Upper lobe of left lung (tissue), 6 donors: ENCODE data around the gene LBR. TPM values are rescaled to one million over a fixed set of nuclear protein-coding genes. Genes with fewer than 3 reads are reported as not detected.

Source experiments
- ATAC-seq, 2 donors: fragments of 200-7000 bp; cut with Tn5 transposase; one replicate each; pipeline ENCODE4 v1.9.1; 2022; ENCODE audit warnings: mild to moderate bottlenecking in 2 of 2, moderate library complexity in 2 of 2; ENCODE audit not compliant: low FRiP score in 2 of 2
- DNase-seq, 2 donors: peaks; one replicate each; pipeline ENCODE4 v3.0.0-alpha.2; 2019 to 2020
- H3K27ac ChIP-seq, 4 donors: fragments of 200-600 bp; sonication (generic); one replicate each; pipeline ENCODE4 v1.5.1; 2016 to 2019
- H3K27me3 ChIP-seq, 4 donors: fragments of 200-600 bp; sonication (generic); one replicate each; pipeline ENCODE4 v1.5.1; 2017 to 2019
- H3K36me3 ChIP-seq, 4 donors: fragments of 200-600 bp; sonication (generic); one replicate each; pipeline ENCODE4 v1.5.1; 2016 to 2019
- H3K4me1 ChIP-seq, 4 donors: fragments of 200-600 bp; sonication (generic); one replicate each; pipeline ENCODE4 v1.5.1; 2018 to 2019
- H3K4me3 ChIP-seq, 4 donors: fragments of 200-600 bp; sonication (generic); one replicate each; pipeline ENCODE4 v1.5.1; 2017 to 2019; ENCODE audit warnings: mild to moderate bottlenecking in 2 of 4, moderate library complexity in 1 of 4
- H3K9me3 ChIP-seq, 4 donors: fragments of 200-600 bp; sonication (generic); one replicate each; pipeline ENCODE4 v1.5.1; 2018 to 2019
- CTCF ChIP-seq, 6 experiments: fragments of 450-650 bp in 4 of 6; fragments of 200-600 bp in 2 of 6; sonication (generic) in 2 of 6; IDR thresholded peaks; one replicate each; pipeline ENCODE4 v1.5.1; 2016 to 2019; ENCODE audit warnings: antibody characterized with exemption in 6 of 6
- EP300 ChIP-seq, 4 donors: sonication (generic); formaldehyde crosslinking; IDR thresholded peaks; one replicate each; pipeline ENCODE4 v1.5.1; 2017; ENCODE audit warnings: antibody characterized with exemption in 4 of 4, control low read depth in 2 of 4
- POLR2A ChIP-seq, 4 donors: fragments of 450-650 bp; IDR thresholded peaks; one replicate each; pipeline ENCODE4 v1.5.1; 2016 to 2017; ENCODE audit warnings: antibody characterized with exemption in 4 of 4, mild to moderate bottlenecking in 2 of 4
- POLR2AphosphoS5 ChIP-seq, 2 donors: sonication (generic); formaldehyde crosslinking; IDR thresholded peaks; one replicate each; pipeline ENCODE4 v1.5.1; 2017; ENCODE audit warnings: antibody characterized with exemption in 2 of 2
- WGBS, 2 donors: methylation state at CpG; one replicate each; pipeline ENCODE4 v1.1.5; 2017 to 2018; 5-methylcytosine and 5-hydroxymethylcytosine counted together
- total RNA-seq, 6 donors: library from RNA; depleted of rRNA in 4 of 6; stranded (reverse); fragments of >200 nt in 4 of 6; gene quantifications; one replicate each; pipeline versions ENCODE4 v1.1.0 to v1.2.1, GENCODE V29; 2016 to 2021
- donor health status: DM: no; HTN: no; CAD: no; lungs with moderate emphysema.
- donor health status: DM: no; HTN: yes; CAD: no; lungs with severe emphysema.

Gene LBR
- total RNA-seq, 6 donors from 2014 or later: 32.8 to 50.3 (median 40.1) TPM

- 67 to 72% methylated on average over 14 to 18 of the region's 18 CpGs for WGBS, 2 donors
- no peak for TF ChIP-seq POLR2A (IDR thresholded peaks at IDR 0.05)
- TF ChIP-seq POLR2AphosphoS5 (IDR thresholded peaks at IDR 0.05): peak in 1 of 2 donors; percentile 11
- H3K9me3 ChIP-seq: no peaks in the 10 kb centered on the region
- H3K4me3 ChIP-seq: no peak overlapping the region
- no peaks in the 10 kb centered on the region for H3K36me3 ChIP-seq
- ATAC-seq: peak in 1 of 2 donors; percentile 38
- no peak for DNase-seq
- no peak overlapping the region for H3K27ac ChIP-seq
- peaks cover 12 to 33% (median 22%) of the 10 kb centered on the region in 4 donors for H3K4me1 ChIP-seq
- H3K27me3 ChIP-seq: no peaks in the 10 kb centered on the region
These were observed 32.3 kb upstream of the LBR start for GRCh38 chr1:225460021-225460736.

DNA sequence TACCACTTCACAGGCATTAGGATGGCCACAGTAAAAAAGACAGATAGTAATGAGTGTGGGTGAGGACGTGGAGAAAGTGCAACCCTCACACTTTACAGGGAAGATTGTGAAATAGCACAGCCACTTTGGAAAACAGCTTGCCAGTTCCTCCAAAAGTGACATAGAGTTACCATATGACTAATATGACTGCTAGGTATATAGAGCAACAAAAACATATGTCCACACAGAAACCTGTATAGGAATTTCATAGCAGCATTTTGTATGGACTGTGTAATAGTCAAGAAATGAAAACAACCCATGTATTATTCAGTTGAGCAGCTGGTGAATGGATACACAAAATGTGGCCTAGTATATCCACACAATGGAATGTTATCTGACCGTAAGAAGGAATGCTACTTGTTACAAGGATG lies 30.4 kb upstream of the LBR start:
- no peaks in the 10 kb centered on the region for H3K36me3 ChIP-seq
- no peaks in the 10 kb centered on the region for H3K27me3 ChIP-seq
- H3K9me3 ChIP-seq: no peaks in the 10 kb centered on the region
- H3K4me3 ChIP-seq: no peak overlapping the region
- DNase-seq: no peak
- peak in 1 of 2 donors; percentile 69 for ATAC-seq
- TF ChIP-seq CTCF (IDR thresholded peaks at IDR 0.05): no peak
- no peak for TF ChIP-seq POLR2AphosphoS5 (IDR thresholded peaks at IDR 0.05)
- no peak for TF ChIP-seq POLR2A (IDR thresholded peaks at IDR 0.05)
- TF ChIP-seq EP300 (IDR thresholded peaks at IDR 0.05): no peak
- H3K27ac ChIP-seq: no peak overlapping the region
- WGBS, 2 donors: 56 to 58% methylated on average over 2 of the region's 2 CpGs
- peaks cover 21 to 41% (median 25%) of the 10 kb centered on the region in 4 donors for H3K4me1 ChIP-seq

DNA sequence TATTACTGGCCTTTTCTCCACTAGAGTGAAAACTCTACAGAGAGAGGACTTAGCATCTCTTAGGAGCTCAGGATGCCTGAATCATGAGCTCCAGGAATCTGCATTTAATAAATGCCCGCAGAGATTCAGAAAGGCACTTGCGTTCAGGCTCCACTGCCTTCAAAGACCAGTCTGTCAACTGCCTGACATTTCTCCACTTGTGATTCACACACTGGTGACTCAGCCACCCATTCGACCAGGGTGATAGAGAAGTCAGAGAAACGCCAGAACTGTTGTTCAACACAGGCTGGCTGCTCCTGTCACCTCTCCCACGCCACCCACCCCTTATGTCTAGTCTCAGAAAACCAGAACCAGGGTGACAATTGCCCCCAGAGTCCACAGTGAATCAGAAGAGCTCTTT lies 26.9 kb upstream of the LBR start:
- 40 to 52% methylated on average over 5 of the region's 5 CpGs for WGBS, 2 donors
- DNase-seq: peak in 1 of 2 donors; percentile 77
- Histone ChIP-seq H3K27ac (peak overlapping the region in 2 of 4 donors; percentile 25 to 28), H3K9me3 (no peaks in the 10 kb centered on the region), H3K4me3 (no peak overlapping the region), H3K4me1 (peaks cover 1 to 25% (median 12%) of the 10 kb centered on the region in 4 donors), H3K27me3 (no peaks in the 10 kb centered on the region), H3K36me3 (no peaks in the 10 kb centered on the region)
- peak; percentile 65 to 70 for ATAC-seq
- peak; percentile 39 to 51 for TF ChIP-seq POLR2AphosphoS5 (IDR thresholded peaks at IDR 0.05)
- TF ChIP-seq EP300 (IDR thresholded peaks at IDR 0.05): no peak

- WGBS, 2 donors: 45 to 49% methylated on average over 5 of the region's 5 CpGs
- Histone ChIP-seq H3K36me3 (no peaks in the 10 kb centered on the region), H3K9me3 (no peaks in the 10 kb centered on the region), H3K27ac (peak overlapping the region in 2 of 4 donors; percentile 25 to 28), H3K27me3 (no peaks in the 10 kb centered on the region), H3K4me3 (no peak overlapping the region), H3K4me1 (peaks cover 3 to 30% (median 11%) of the 10 kb centered on the region in 4 donors)
- DNase-seq (no peak), ATAC-seq (no peak)
- no peak for TF ChIP-seq POLR2A (IDR thresholded peaks at IDR 0.05)
- TF ChIP-seq CTCF (IDR thresholded peaks at IDR 0.05): no peak
- no peak for TF ChIP-seq POLR2AphosphoS5 (IDR thresholded peaks at IDR 0.05)
- TF ChIP-seq EP300 (IDR thresholded peaks at IDR 0.05): no peak
These were observed 26.2 kb upstream of the LBR start for GRCh38 chr1:225453797-225454648.

- no peaks in the 10 kb centered on the region for H3K36me3 ChIP-seq
- no peaks in the 10 kb centered on the region for H3K27me3 ChIP-seq
- peaks cover 9 to 42% (median 17%) of the 10 kb centered on the region in 4 donors for H3K4me1 ChIP-seq
- no peaks in the 10 kb centered on the region for H3K9me3 ChIP-seq
- ATAC-seq: no peak
- H3K27ac ChIP-seq: no peak overlapping the region
- TF ChIP-seq POLR2A (IDR thresholded peaks at IDR 0.05) (no peak), POLR2AphosphoS5 (IDR thresholded peaks at IDR 0.05) (peak in 1 of 2 donors; percentile 33), EP300 (IDR thresholded peaks at IDR 0.05) (no peak)
- no peak for DNase-seq
- 91% methylated on average over 25 of the region's 25 CpGs for WGBS, 2 donors
- no peak overlapping the region for H3K4me3 ChIP-seq
These were observed 24.1 kb upstream of the LBR start for GRCh38 chr1:225451840-225452515.

DNA sequence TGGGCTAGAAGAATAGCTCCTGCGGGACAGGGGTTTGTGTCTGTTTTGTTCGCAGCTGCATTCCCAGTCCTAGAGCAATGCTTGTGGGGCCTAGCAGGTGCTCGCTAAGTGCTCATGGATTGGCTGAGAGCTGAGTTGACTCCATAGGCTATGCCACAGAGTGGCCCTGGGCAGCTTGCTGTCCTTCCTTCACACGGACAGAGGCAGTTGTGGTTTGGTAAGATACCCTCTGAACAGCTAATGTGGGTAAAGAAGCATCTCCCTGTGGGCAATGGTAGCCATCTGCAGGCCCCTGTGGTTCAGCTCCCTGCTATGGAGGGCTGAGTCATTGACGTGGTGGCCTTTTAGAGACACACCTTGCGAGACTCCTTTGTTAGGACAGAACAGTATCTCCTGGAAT lies 23.5 kb upstream of the LBR start:
- WGBS, 2 donors: 76 to 91% methylated on average over 4 to 6 of the region's 6 CpGs
- Histone ChIP-seq H3K27ac (peak overlapping the region in 2 of 4 donors; percentile 60 to 67), H3K9me3 (no peaks in the 10 kb centered on the region), H3K36me3 (no peaks in the 10 kb centered on the region), H3K4me3 (no peak overlapping the region), H3K27me3 (no peaks in the 10 kb centered on the region), H3K4me1 (peaks cover 11 to 42% (median 21%) of the 10 kb centered on the region in 4 donors)
- DNase-seq (no peak), ATAC-seq (no peak)
- no peak for TF ChIP-seq POLR2A (IDR thresholded peaks at IDR 0.05)
- no peak for TF ChIP-seq POLR2AphosphoS5 (IDR thresholded peaks at IDR 0.05)
- no peak for TF ChIP-seq CTCF (IDR thresholded peaks at IDR 0.05)
- no peak for TF ChIP-seq EP300 (IDR thresholded peaks at IDR 0.05)
